IMR-90 (cell line): ENCODE results near the gene DPEP1. TPM values are rescaled to one million over a fixed set of nuclear protein-coding genes. Genes with fewer than 3 reads are reported as not detected.

Experiments used
- ATAC-seq: fragments of 200-7000 bp; cut with Tn5 transposase; 2 replicates; pipeline ENCODE4 v1.9.1; 2020; ENCODE audit warnings: low read depth, mild to moderate bottlenecking, moderate library complexity
- BruUV-seq: library from RNA; stranded (reverse); fragments of 400-500 nt; replicated peaks from 2 replicates; lab custom pipeline; 2021; lab: Mats Ljungman, UMichigan
- CTCF ChIA-PET: fragments of 300-600 bp; formaldehyde crosslinking; extraction: SDS; loops from one replicate; lab custom pipeline; 2021; ENCODE audit warnings: antibody characterized with exemption; lab: Yijun Ruan, JAX
- POLR2A ChIA-PET: fragments of 300-600 bp; sonication (Branson Sonifier 250); formaldehyde crosslinking; loops from one replicate; lab custom pipeline; 2022; ENCODE audit warnings: antibody characterized with exemption; ENCODE audit not compliant: unreplicated experiment; lab: Charles Lee
- DNase-seq: peaks from one replicate; pipeline ENCODE4 v3.0.0; 2013
- H2AFZ ChIP-seq: replicated peaks from 2 replicates; pipeline ENCODE3; 2013; ENCODE audit warnings: low read length, mild to moderate bottlenecking; ENCODE audit not compliant: poor library complexity
- H2AK5ac ChIP-seq: 2 replicates; pipeline ENCODE4 v1.6.1; 2013; ENCODE audit warnings: low read depth, low read length, inconsistent platforms
- H2AK9ac ChIP-seq: replicated peaks from 2 replicates; pipeline ENCODE3; 2013; ENCODE audit warnings: mild to moderate bottlenecking, low read depth, low read length, moderate library complexity; ENCODE audit not compliant: poor library complexity
- H2BK120ac ChIP-seq: 2 replicates; pipeline ENCODE4 v1.6.1; 2013; ENCODE audit warnings: low read depth, low read length, inconsistent platforms
- H2BK15ac ChIP-seq: 3 replicates; pipeline ENCODE4 v1.6.1; 2013; ENCODE audit warnings: low read depth, low read length, inconsistent platforms
- H2BK20ac ChIP-seq: 2 replicates; pipeline ENCODE4 v1.6.1; 2013; ENCODE audit warnings: low read depth, mild to moderate bottlenecking, inconsistent platforms, low read length, moderate library complexity
- H2BK5ac ChIP-seq: 2 replicates; pipeline ENCODE4 v1.6.1; 2013; ENCODE audit warnings: mild to moderate bottlenecking, low read depth, low read length, inconsistent platforms; ENCODE audit not compliant: poor library complexity, severe bottlenecking
- H3K14ac ChIP-seq: replicated peaks from 2 replicates; pipeline ENCODE4 v1.6.1; 2013; ENCODE audit warnings: low read depth, low read length, inconsistent platforms
- H3K18ac ChIP-seq: 2 replicates; pipeline ENCODE4 v1.6.1; 2013; ENCODE audit warnings: low read depth, low read length, control low read depth
- H3K23ac ChIP-seq: 2 replicates; pipeline ENCODE4 v1.6.1; 2013; ENCODE audit warnings: low read depth, low read length, inconsistent platforms
- H3K27ac ChIP-seq: 2 replicates; pipeline ENCODE4 v1.5.1; 2013; ENCODE audit warnings: mild to moderate bottlenecking, control low read depth, low read length; ENCODE audit not compliant: insufficient read depth
- H3K27me3 ChIP-seq: 2 replicates; pipeline ENCODE4 v1.6.1; 2013; ENCODE audit warnings: low read length; ENCODE audit not compliant: control insufficient read depth, insufficient read depth
- H3K36me3 ChIP-seq: 2 replicates; pipeline ENCODE4 v1.6.1; 2013; ENCODE audit warnings: low read length, mixed read lengths; ENCODE audit not compliant: control insufficient read depth, insufficient read depth
- H3K4ac ChIP-seq: 2 replicates; pipeline ENCODE4 v1.6.1; 2013; ENCODE audit warnings: low read depth, low read length, inconsistent platforms
- H3K4me1 ChIP-seq: 2 replicates; pipeline ENCODE4 v1.6.1; 2013; ENCODE audit warnings: low read length, mixed read lengths; ENCODE audit not compliant: control insufficient read depth, insufficient read depth
- H3K4me2 ChIP-seq: 2 replicates; pipeline ENCODE4 v1.6.1; 2013; ENCODE audit warnings: low read depth, mild to moderate bottlenecking, control low read depth, low read length, moderate library complexity
- H3K4me3 ChIP-seq: 2 replicates; pipeline ENCODE4 v1.5.1; 2013; ENCODE audit warnings: low read depth, mild to moderate bottlenecking, control low read depth, low read length, moderate library complexity; ENCODE audit not compliant: insufficient read depth
- H3K56ac ChIP-seq: 2 replicates; pipeline ENCODE4 v1.6.1; 2013; ENCODE audit warnings: low read length, inconsistent platforms; ENCODE audit not compliant: insufficient read depth; ENCODE audit errors: extremely low read depth
- H3K79me1 ChIP-seq, 2 experiments: 2 replicates each; pipeline ENCODE4 v1.6.1; 2013; ENCODE audit warnings: low read length in 2 of 2, inconsistent platforms in 1 of 2, low read depth in 1 of 2
- H3K9ac ChIP-seq: 2 replicates; pipeline ENCODE4 v1.6.1; 2013; ENCODE audit warnings: low read depth, low read length, control low read depth
- H3K9me1 ChIP-seq: 2 replicates; pipeline ENCODE4 v1.6.1; 2013; ENCODE audit warnings: low read length, inconsistent platforms; ENCODE audit not compliant: insufficient read depth
- H3K9me3 ChIP-seq: 2 replicates; pipeline ENCODE4 v1.6.1; 2013; ENCODE audit warnings: low read length; ENCODE audit not compliant: control insufficient read depth, insufficient read depth
- H4K20me1 ChIP-seq: 2 replicates; pipeline ENCODE4 v1.6.1; 2013; ENCODE audit warnings: low read length, inconsistent platforms; ENCODE audit not compliant: insufficient read depth
- H4K5ac ChIP-seq: 2 replicates; pipeline ENCODE4 v1.6.1; 2013; ENCODE audit warnings: mild to moderate bottlenecking, low read depth, low read length, control low read depth
- H4K8ac ChIP-seq, 2 experiments: 2 replicates each; pipeline ENCODE4 v1.6.1; 2013; ENCODE audit warnings: low read depth in 2 of 2, low read length in 2 of 2, control low read depth in 1 of 2, inconsistent platforms in 1 of 2
- H4K91ac ChIP-seq: 2 replicates; pipeline ENCODE4 v1.6.1; 2013; ENCODE audit warnings: low read depth, low read length, inconsistent platforms; ENCODE audit not compliant: insufficient read depth
- BHLHE40 ChIP-seq: fragments of 150-350 bp; IDR thresholded peaks from 2 replicates; pipeline ENCODE4 v1.6.1; 2016; ENCODE audit warnings: mild to moderate bottlenecking, low read depth, low read length
- CEBPB ChIP-seq: IDR thresholded peaks from 2 replicates; pipeline ENCODE4 v1.6.1; 2012; ENCODE audit warnings: low read depth, low read length, improper control_type of control experiment
- CHD1 ChIP-seq: IDR thresholded peaks from 2 replicates; pipeline ENCODE4 v1.6.1; 2012; ENCODE audit warnings: low read depth, low read length, improper control_type of control experiment
- FOS ChIP-seq: fragments of 150-350 bp; IDR thresholded peaks from 2 replicates; pipeline ENCODE4 v1.6.1; 2016; ENCODE audit warnings: low read depth, low read length
- MAZ ChIP-seq: IDR thresholded peaks from 2 replicates; pipeline ENCODE4 v1.6.1; 2012; ENCODE audit warnings: low read depth, mild to moderate bottlenecking, low read length, improper control_type of control experiment, moderate library complexity, borderline replicate concordance
- MXI1 ChIP-seq: IDR thresholded peaks from 2 replicates; pipeline ENCODE4 v1.6.1; 2012; ENCODE audit warnings: low read depth, mild to moderate bottlenecking, low read length, moderate library complexity, borderline replicate concordance
- NFE2L2 ChIP-seq: fragments of 150-350 bp; IDR thresholded peaks from 2 replicates; pipeline ENCODE4 v1.6.1; 2016; ENCODE audit warnings: low read depth, mild to moderate bottlenecking, low read length
- POLR2A ChIP-seq: IDR thresholded peaks from 2 replicates; pipeline ENCODE4 v1.6.1; 2012; ENCODE audit warnings: mild to moderate bottlenecking, low read depth, low read length
- RCOR1 ChIP-seq: IDR thresholded peaks from 2 replicates; pipeline ENCODE4 v1.6.1; 2012; ENCODE audit warnings: mild to moderate bottlenecking, low read length, improper control_type of control experiment; ENCODE audit not compliant: insufficient replicate concordance
- RFX5 ChIP-seq: IDR thresholded peaks from 2 replicates; pipeline ENCODE4 v1.8.0; 2012; ENCODE audit warnings: low read depth, mild to moderate bottlenecking, low read length, moderate library complexity
- SMC3 ChIP-seq: fragments of 150-350 bp; IDR thresholded peaks from 2 replicates; pipeline ENCODE4 v1.6.1; 2016; ENCODE audit warnings: low read depth, mild to moderate bottlenecking, antibody characterized with exemption, low read length, moderate library complexity
- WGBS, 2 experiments: methylation state at CpG; one replicate each; pipeline versions ENCODE4 v1.1.5 to v1.1.7; 2013; ENCODE audit warnings: missing lambda C conversion rate in 2 of 2; ENCODE audit not compliant: insufficient read length in 1 of 2; ENCODE audit errors: extremely low coverage in 2 of 2; 5-methylcytosine and 5-hydroxymethylcytosine counted together
- dilution Hi-C: fragments of 300-500 bp; cut with HindIII; formaldehyde crosslinking; loops from one replicate; pipeline ENCODE4 v1.14.3; 2018; ENCODE audit warnings: low sequenced_read_pairs; ENCODE audit not compliant: unreplicated experiment
- in situ Hi-C: fragments of 300-500 bp; cut with MboI; formaldehyde crosslinking; loops from 3 replicates; pipeline ENCODE4 v1.14.3; 2019; ENCODE audit warnings: low sequenced_read_pairs, inconsistent platforms, mixed read lengths
- intact Hi-C: fragments of 100-400 bp; cut with micrococcal nuclease; formaldehyde crosslinking; loops from 2 replicates; pipeline ENCODE4 v1.10.0; 2022
- polyA plus RNA-seq, 3 experiments: library from polyadenylated mRNA; depleted of rRNA; stranded (reverse); fragments of >200 nt; gene quantifications; 2 replicates each; pipeline ENCODE4 v1.2.3, GENCODE V29; 2012; ENCODE audit warnings: low replicate concordance in 1 of 3
- total RNA-seq: library from RNA; depleted of rRNA; stranded (reverse); fragments of >200 nt; gene quantifications from 2 replicates; pipeline ENCODE4 v1.2.3, GENCODE V29; 2012
- TF ChIP-seq, protein P1 (sequence below): fragments of 150-350 bp; IDR thresholded peaks from 2 replicates; pipeline ENCODE4 v1.6.1; 2017; ENCODE audit warnings: mild to moderate bottlenecking, antibody characterized with exemption, low read length, low read depth
- TF ChIP-seq, protein P2 (sequence below): fragments of 150-350 bp; IDR thresholded peaks from 2 replicates; pipeline ENCODE4 v1.6.1; 2016; ENCODE audit warnings: low read depth, mild to moderate bottlenecking, low read length, moderate library complexity, borderline replicate concordance
- TF ChIP-seq, protein P3 (sequence below): conservative IDR thresholded peaks from 2 replicates; pipeline ENCODE4 v1.5.1; 2012; ENCODE audit warnings: mild to moderate bottlenecking, low read depth, low read length, improper control_type of control experiment

DPEP1 gene
- total and polyA plus RNA-seq, 2 of the 4 experiments (the other 2 are of a cell fraction): not detected

- Histone ChIP-seq H4K20me1 (peaks cover 42% of the 10 kb centered on the region), H3K56ac (no peak overlapping the region), H3K9ac (no peak overlapping the region), H2BK5ac (no peak overlapping the region), H2BK20ac (no peak overlapping the region), H2BK15ac (no peak overlapping the region), H4K91ac (no peak overlapping the region), H3K4ac (no peak overlapping the region), H2BK120ac (no peak overlapping the region), H3K36me3 (peaks cover 26% of the 10 kb centered on the region), H3K4me1 (peaks cover 7% of the 10 kb centered on the region), H3K23ac (no peak overlapping the region), H3K27me3 (no peaks in the 10 kb centered on the region), H3K79me1 (peaks cover 26 to 67% of the 10 kb centered on the region in 2 experiments), H3K27ac (no peak overlapping the region), H3K4me3 (no peak overlapping the region), H2AK9ac (peak overlapping the region; percentile 28), H3K18ac (no peak overlapping the region), H3K14ac (no peak overlapping the region), H3K4me2 (no peak overlapping the region), H4K8ac (no peak overlapping the region), H3K9me3 (no peaks in the 10 kb centered on the region), H2AK5ac (no peak overlapping the region), H2AFZ (no peak overlapping the region), H4K5ac (no peak overlapping the region), H3K9me1 (peaks cover 12% of the 10 kb centered on the region; the same call in 1 of the 2 replicates)
- POLR2A ChIA-PET: no interaction called here
- intact Hi-C loops: no loop called here
- WGBS, 2 experiments: 89% methylated on average over 5 of the region's 10 CpGs; no CpG with 5 or more reads in 1 of the 2 experiments
- CTCF ChIA-PET: no interaction called here
- dilution Hi-C loops: no loop called here
- BruUV-seq: no TSS peak
- ATAC-seq (no peak), DNase-seq (no peak)
- in situ Hi-C loops: no loop called here
- no peak for TF ChIP-seq SMC3
- TF ChIP-seq CEBPB: no peak
- no peak for TF ChIP-seq MXI1
- TF ChIP-seq, protein P1, sequence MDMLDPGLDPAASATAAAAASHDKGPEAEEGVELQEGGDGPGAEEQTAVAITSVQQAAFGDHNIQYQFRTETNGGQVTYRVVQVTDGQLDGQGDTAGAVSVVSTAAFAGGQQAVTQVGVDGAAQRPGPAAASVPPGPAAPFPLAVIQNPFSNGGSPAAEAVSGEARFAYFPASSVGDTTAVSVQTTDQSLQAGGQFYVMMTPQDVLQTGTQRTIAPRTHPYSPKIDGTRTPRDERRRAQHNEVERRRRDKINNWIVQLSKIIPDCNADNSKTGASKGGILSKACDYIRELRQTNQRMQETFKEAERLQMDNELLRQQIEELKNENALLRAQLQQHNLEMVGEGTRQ: no peak
- no peak for TF ChIP-seq POLR2A
- no peak for TF ChIP-seq FOS
- TF ChIP-seq BHLHE40: no peak
- no peak for TF ChIP-seq RFX5
- TF ChIP-seq, protein P2, sequence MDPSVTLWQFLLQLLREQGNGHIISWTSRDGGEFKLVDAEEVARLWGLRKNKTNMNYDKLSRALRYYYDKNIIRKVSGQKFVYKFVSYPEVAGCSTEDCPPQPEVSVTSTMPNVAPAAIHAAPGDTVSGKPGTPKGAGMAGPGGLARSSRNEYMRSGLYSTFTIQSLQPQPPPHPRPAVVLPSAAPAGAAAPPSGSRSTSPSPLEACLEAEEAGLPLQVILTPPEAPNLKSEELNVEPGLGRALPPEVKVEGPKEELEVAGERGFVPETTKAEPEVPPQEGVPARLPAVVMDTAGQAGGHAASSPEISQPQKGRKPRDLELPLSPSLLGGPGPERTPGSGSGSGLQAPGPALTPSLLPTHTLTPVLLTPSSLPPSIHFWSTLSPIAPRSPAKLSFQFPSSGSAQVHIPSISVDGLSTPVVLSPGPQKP: no peak
- TF ChIP-seq, protein P3, sequence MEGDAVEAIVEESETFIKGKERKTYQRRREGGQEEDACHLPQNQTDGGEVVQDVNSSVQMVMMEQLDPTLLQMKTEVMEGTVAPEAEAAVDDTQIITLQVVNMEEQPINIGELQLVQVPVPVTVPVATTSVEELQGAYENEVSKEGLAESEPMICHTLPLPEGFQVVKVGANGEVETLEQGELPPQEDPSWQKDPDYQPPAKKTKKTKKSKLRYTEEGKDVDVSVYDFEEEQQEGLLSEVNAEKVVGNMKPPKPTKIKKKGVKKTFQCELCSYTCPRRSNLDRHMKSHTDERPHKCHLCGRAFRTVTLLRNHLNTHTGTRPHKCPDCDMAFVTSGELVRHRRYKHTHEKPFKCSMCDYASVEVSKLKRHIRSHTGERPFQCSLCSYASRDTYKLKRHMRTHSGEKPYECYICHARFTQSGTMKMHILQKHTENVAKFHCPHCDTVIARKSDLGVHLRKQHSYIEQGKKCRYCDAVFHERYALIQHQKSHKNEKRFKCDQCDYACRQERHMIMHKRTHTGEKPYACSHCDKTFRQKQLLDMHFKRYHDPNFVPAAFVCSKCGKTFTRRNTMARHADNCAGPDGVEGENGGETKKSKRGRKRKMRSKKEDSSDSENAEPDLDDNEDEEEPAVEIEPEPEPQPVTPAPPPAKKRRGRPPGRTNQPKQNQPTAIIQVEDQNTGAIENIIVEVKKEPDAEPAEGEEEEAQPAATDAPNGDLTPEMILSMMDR: no peak
- no peak for TF ChIP-seq MAZ
- no peak for TF ChIP-seq NFE2L2
- TF ChIP-seq CHD1: no peak
- no peak for TF ChIP-seq RCOR1
Measured at GRCh38 chr16:89655062-89655643, 41.7 kb downstream of the DPEP1 start.
